K562 (cell line): ENCODE results near the gene ERGIC1. TPM values are rescaled to one million over a fixed set of nuclear protein-coding genes. Genes with fewer than 3 reads are reported as not detected.

Source experiments
- ATAC-seq: fragments of 200-7000 bp; cut with Tn5 transposase; 3 replicates; pipeline ENCODE4 v1.9.1; 2020; ENCODE audit warnings: moderate library complexity
- BruUV-seq: library from RNA; stranded (reverse); fragments of 400-500 nt; replicated peaks from 2 replicates; lab custom pipeline; 2021; lab: Mats Ljungman, UMichigan
- CTCF ChIA-PET: fragments of 300-600 bp; formaldehyde crosslinking; extraction: SDS; loops from one replicate; lab custom pipeline; 2021; ENCODE audit warnings: low intra/inter-chr PET ratio; lab: Yijun Ruan, JAX
- POLR2A ChIA-PET: fragments of 300-600, 350-650 bp; sonication (Branson Sonifier 250); formaldehyde crosslinking; extraction: SDS; loops from one replicate; lab custom pipeline; 2021; ENCODE audit warnings: antibody characterized with exemption, inconsistent platforms; lab: Yijun Ruan, JAX
- DNase-seq, 4 experiments: peaks; one replicate each; pipeline versions ENCODE4 v3.0.0 to v3.0.0-alpha.2; 2011 to 2018; ENCODE audit warnings: low spot score in 3 of 4, mixed read lengths in 3 of 4; ENCODE audit errors: extremely low read depth in 1 of 4
- FAIRE-seq: peaks from 2 replicates; lab custom pipeline; 2011; peaks lifted over from hg19 to GRCh38; lab: Jason Lieb, UNC
- H2AFZ ChIP-seq: 2 replicates; pipeline ENCODE4 v1.6.0; 2011; ENCODE audit warnings: low read depth, low read length, control low read depth, inconsistent platforms
- H3K27ac ChIP-seq: fragments of 200-600 bp; 3 replicates; pipeline ENCODE4 v1.8.0; 2011; ENCODE audit warnings: low read depth, mild to moderate bottlenecking, control low read depth, inconsistent platforms, low read length, moderate library complexity, mixed read lengths; ENCODE audit errors: extremely low read depth
- H3K27me3 ChIP-seq, 2 experiments: fragments of 300-600 bp in 1 of 2; 2 replicates in 1 of 2; 3 replicates in 1 of 2; pipeline versions ENCODE4 v1.6.0 to v1.8.0; 2011; ENCODE audit warnings: inconsistent platforms in 2 of 2, low read length in 2 of 2, mild to moderate bottlenecking in 1 of 2, mixed read lengths in 1 of 2, moderate library complexity in 1 of 2; ENCODE audit not compliant: control insufficient read depth in 2 of 2, insufficient read depth in 2 of 2
- H3K36me3 ChIP-seq: fragments of 300-600 bp; 3 replicates; pipeline ENCODE4 v1.8.0; 2011; ENCODE audit warnings: mild to moderate bottlenecking, low read length, inconsistent platforms; ENCODE audit not compliant: control insufficient read depth, insufficient read depth
- H3K4me1 ChIP-seq, 2 experiments: fragments of 200-600 bp in 1 of 2; replicated peaks in 1 of 2; 2 replicates in 1 of 2; 3 replicates in 1 of 2; pipeline versions ENCODE4 v1.5.1 to v1.8.0; 2011; ENCODE audit warnings: inconsistent platforms in 2 of 2, low read length in 2 of 2, mild to moderate bottlenecking in 1 of 2, mixed read lengths in 1 of 2, moderate library complexity in 1 of 2; ENCODE audit not compliant: control insufficient read depth in 2 of 2, insufficient read depth in 2 of 2
- H3K4me2 ChIP-seq: 2 replicates; pipeline ENCODE4 v1.6.1; 2011; ENCODE audit warnings: low read length, control low read depth, inconsistent platforms, mixed read lengths; ENCODE audit not compliant: insufficient read depth
- H3K4me3 ChIP-seq: fragments of 200-600 bp; sonication (generic), shearing (Covaris generic); 2 replicates; pipeline ENCODE4 v1.5.1; 2016; ENCODE audit warnings: control low read depth, inconsistent platforms
- H3K79me2 ChIP-seq: fragments of 200-600 bp; 3 replicates; pipeline ENCODE4 v1.8.0; 2011; ENCODE audit warnings: low read length, inconsistent platforms; ENCODE audit not compliant: control insufficient read depth, insufficient read depth
- H3K9ac ChIP-seq, 2 experiments: 2 replicates each; pipeline versions ENCODE4 v1.6.0 to v1.6.1; 2011; ENCODE audit warnings: low read depth in 2 of 2, low read length in 2 of 2, control low read depth in 1 of 2, inconsistent platforms in 1 of 2, mild to moderate bottlenecking in 1 of 2, mixed read lengths in 1 of 2; ENCODE audit not compliant: insufficient read depth in 1 of 2
- H3K9me1 ChIP-seq: one replicate; pipeline ENCODE4 v1.6.0; 2011; ENCODE audit warnings: inconsistent platforms, mild to moderate bottlenecking, low read length, moderate library complexity; ENCODE audit not compliant: control insufficient read depth, insufficient read depth
- H3K9me3 ChIP-seq: replicated peaks from 2 replicates; pipeline ENCODE4 v1.5.1; 2011; ENCODE audit warnings: low read depth, low read length, inconsistent platforms; ENCODE audit not compliant: control insufficient read depth, insufficient read depth
- H4K20me1 ChIP-seq: replicated peaks from 2 replicates; pipeline ENCODE4 v1.6.1; 2011; ENCODE audit warnings: low read length, inconsistent platforms, mixed read lengths; ENCODE audit not compliant: control insufficient read depth, insufficient read depth
- ATF3 ChIP-seq, 2 experiments: fragments of 450-650 bp in 1 of 2; sonication (generic) in 1 of 2; formaldehyde crosslinking in 1 of 2; IDR thresholded peaks in 1 of 2; conservative IDR thresholded peaks in 1 of 2; 2 replicates each; pipeline versions ENCODE4 v1.6.1 to v1.8.1; 2016 to 2023; ENCODE audit warnings: mild to moderate bottlenecking in 2 of 2, moderate library complexity in 2 of 2, inconsistent platforms in 1 of 2, missing genetic modification reagents in 1 of 2
- CXXC5 ChIP-seq: fragments of 250-450 bp; sonication (Bioruptor Pico); IDR thresholded peaks from 2 replicates; pipeline ENCODE4 v1.8.0; 2022; ENCODE audit warnings: inconsistent platforms, mild to moderate bottlenecking, moderate library complexity
- EGR1 ChIP-seq: fragments of 450-650 bp; conservative IDR thresholded peaks from 2 replicates; pipeline ENCODE4 v1.6.1; 2017; ENCODE audit warnings: mild to moderate bottlenecking
- ELF2 ChIP-seq: fragments of 250-450 bp; sonication (Bioruptor Pico); IDR thresholded peaks from 2 replicates; pipeline ENCODE4 v1.5.0; 2021; ENCODE audit warnings: mild to moderate bottlenecking
- FOS ChIP-seq: IDR thresholded peaks from 3 replicates; pipeline ENCODE4 v1.6.1; 2011; ENCODE audit not compliant: insufficient read length; ENCODE audit errors: extremely low read depth
- FOSL1 ChIP-seq: fragments of 200-800 bp; sonication (Bioruptor generic); conservative IDR thresholded peaks from 2 replicates; pipeline ENCODE4 v1.6.1; 2016; ENCODE audit warnings: missing genetic modification characterization, missing compliant biosample characterization
- JUND ChIP-seq, 2 experiments: IDR thresholded peaks; 2 replicates in 1 of 2; 3 replicates in 1 of 2; pipeline ENCODE4 v1.6.1; 2011; ENCODE audit warnings: borderline replicate concordance in 2 of 2, low read depth in 2 of 2, low read length in 2 of 2, improper control_type of control experiment in 1 of 2, missing biosample characterization in 1 of 2, missing genetic modification characterization in 1 of 2, missing genetic modification reagents in 1 of 2
- LEF1 ChIP-seq: fragments of 450-650 bp; IDR thresholded peaks from 2 replicates; pipeline ENCODE4 v1.6.1; 2016; ENCODE audit warnings: mild to moderate bottlenecking
- NFYB ChIP-seq: IDR thresholded peaks from 2 replicates; pipeline ENCODE4 v1.6.1; 2011; ENCODE audit warnings: mild to moderate bottlenecking, moderate library complexity; ENCODE audit not compliant: insufficient read length; ENCODE audit errors: extremely low read depth
- POLR3A ChIP-seq: IDR thresholded peaks from 2 replicates; pipeline ENCODE4 v1.6.1; 2011; ENCODE audit warnings: borderline replicate concordance, mild to moderate bottlenecking, moderate library complexity; ENCODE audit not compliant: insufficient read length, insufficient read depth; ENCODE audit errors: extremely low read depth
- PRDM10 ChIP-seq: fragments of 450-650 bp; IDR thresholded peaks from 2 replicates; pipeline ENCODE4 v1.6.1; 2018; ENCODE audit not compliant: partially characterized antibody
- SMARCE1 ChIP-seq: fragments of 450-650 bp; IDR thresholded peaks from 2 replicates; pipeline ENCODE4 v1.7.1; 2016; ENCODE audit warnings: mild to moderate bottlenecking
- SOX6 ChIP-seq: fragments of 450-650 bp; IDR thresholded peaks from 2 replicates; pipeline ENCODE4 v1.6.1; 2014; ENCODE audit warnings: mild to moderate bottlenecking
- TFAM ChIP-seq: fragments of 250-450 bp; sonication (Bioruptor Pico); conservative IDR thresholded peaks from 2 replicates; pipeline ENCODE4 v1.5.0; 2021; ENCODE audit warnings: mild to moderate bottlenecking, moderate library complexity
- ZBTB8A ChIP-seq: fragments of 450-650 bp; IDR thresholded peaks from 2 replicates; pipeline ENCODE4 v1.6.1; 2018; ENCODE audit warnings: mild to moderate bottlenecking, moderate library complexity; ENCODE audit not compliant: partially characterized antibody
- ZEB2 ChIP-seq: fragments of 450-650 bp; IDR thresholded peaks from 2 replicates; pipeline ENCODE4 v1.6.1; 2016
- ZNF24 ChIP-seq: fragments of 450-650 bp; IDR thresholded peaks from 2 replicates; pipeline ENCODE4 v1.6.1; 2016
- ZNF561 ChIP-seq: fragments of 450-650 bp; formaldehyde crosslinking; conservative IDR thresholded peaks from 2 replicates; pipeline ENCODE4 v1.4.0; 2020; ENCODE audit warnings: mild to moderate bottlenecking, moderate library complexity
- WGBS: fragments of 100-300 bp; shearing (Covaris generic); methylation state at CpG from one replicate; pipeline ENCODE4 v1.1.6; 2016; ENCODE audit warnings: low coverage, mixed read lengths; ENCODE audit not compliant: insufficient coverage; ENCODE audit errors: missing lambda C conversion rate; 5-methylcytosine and 5-hydroxymethylcytosine counted together
- in situ Hi-C: fragments of 300-500 bp; cut with MboI; formaldehyde crosslinking; loops from 4 replicates; pipeline ENCODE4 v1.15.0; 2018; ENCODE audit warnings: inconsistent platforms, mixed read lengths
- intact Hi-C: fragments of 100-400 bp; cut with micrococcal nuclease; formaldehyde crosslinking; loops from 2 replicates; pipeline ENCODE4 v1.14.2; 2022
- polyA plus RNA-seq, 8 experiments: library from polyadenylated mRNA; depleted of rRNA in 4 of 8; stranded (reverse) in 5 of 8; unstranded in 3 of 8; fragments of >200 nt; fragmentation: Nextera tagmentation in 2 of 8; fragmentation: Illumina TruSeq in 1 of 8; extraction: Ambion mirVana in 2 of 8; extraction: Trizol in 1 of 8; gene quantifications; 2 replicates each; pipeline versions ENCODE4 v1.2.1 to v1.2.3, GENCODE V29; 2011 to 2014; ENCODE audit warnings: inconsistent platforms in 1 of 8, missing spikeins in 1 of 8
- total RNA-seq, 7 experiments: library from RNA; depleted of rRNA in 6 of 7; stranded (reverse); fragments of >200 nt in 6 of 7; fragmentation: Illumina TruSeq in 2 of 7; extraction: Trizol in 2 of 7; gene quantifications; 2 replicates each; pipeline versions ENCODE4 v1.2.1 to v1.2.3, GENCODE V29; 2011 to 2021; ENCODE audit warnings: low replicate concordance in 1 of 7

ERGIC1 gene
- total and polyA plus RNA-seq, 9 of the 15 experiments (the other 6 are each of a cell fraction or from before 2014, with no cell fraction given): 5.5 to 68.4 (median 36.4) TPM

- no peaks in the 10 kb centered on the region for H4K20me1 ChIP-seq
- H2AFZ ChIP-seq: no peak overlapping the region
- ChIA-PET CTCF (no interaction called here), POLR2A (interaction anchor here (0.7 to 2.2 kb wide), 4 partner anchors 15 to 49 kb away, joined by 3 to 13 read pairs (median 3); partner anchors contain the start of gene DUSP1)
- H3K27ac ChIP-seq: no peak overlapping the region
- no peak overlapping the region for H3K4me2 ChIP-seq
- H3K27me3 ChIP-seq: no peaks in the 10 kb centered on the region
- FAIRE-seq: peak; percentile 80
- H3K4me1 ChIP-seq: peaks cover 6 to 23% of the 10 kb centered on the region in 2 experiments; a peak in 4 of 5 replicates
- H3K9me1 ChIP-seq: no peaks in the 10 kb centered on the region
- intact Hi-C loops: no loop called here
- H3K79me2 ChIP-seq: no peaks in the 10 kb centered on the region
- ATAC-seq: peak; percentile 84
- in situ Hi-C loops: no loop called here
- WGBS: 18% methylated on average over 5 of the region's 5 CpGs
- peak; percentile 52 to 69 (median 66) for DNase-seq
- no peak overlapping the region for H3K9ac ChIP-seq
- H3K9me3 ChIP-seq: no peaks in the 10 kb centered on the region
- BruUV-seq: no TSS peak
- H3K4me3 ChIP-seq: no peak overlapping the region
- H3K36me3 ChIP-seq: no peaks in the 10 kb centered on the region
- no peak for TF ChIP-seq ZBTB8A
- no peak for TF ChIP-seq POLR3A
- TF ChIP-seq SMARCE1: peak; percentile 74
- no peak for TF ChIP-seq CXXC5 (CRISPR knock-in tag)
- TF ChIP-seq JUND (IDR thresholded peaks at IDR 0.05; ENCODE audit: borderline replicate concordance, low read depth, low read length): peak; percentile 94
- TF ChIP-seq JUND (tag; IDR thresholded peaks at IDR 0.05; ENCODE audit: borderline replicate concordance, low read depth, low read length): peak; percentile 93; the same call in 2 of the 3 replicates
- TF ChIP-seq ZNF561 (CRISPR knock-in tag): no peak
- TF ChIP-seq LEF1: 0 out of 2 replicates have a peak, but pooled peaks have one; percentile 30
- no peak for TF ChIP-seq TFAM (CRISPR knock-in tag)
- TF ChIP-seq ATF3 (IDR thresholded peaks at IDR 0.05): peak; percentile 92
- TF ChIP-seq ATF3 (CRISPR knock-in tag; conservative IDR thresholded peaks at IDR 0.05): no peak
- TF ChIP-seq ELF2: no peak
- 0 out of 2 replicates have a peak, but pooled peaks have one; percentile 10 for TF ChIP-seq SOX6
- peak; percentile 93 for TF ChIP-seq EGR1
- peak; percentile 27; the same call in 1 of the 2 replicates for TF ChIP-seq ZEB2
- TF ChIP-seq FOSL1: peak; percentile 90
- TF ChIP-seq PRDM10: peak; percentile 82
- no peak for TF ChIP-seq ZNF24
- TF ChIP-seq FOS: peak; percentile 17
- TF ChIP-seq NFYB: peak; percentile 43
These were observed 17.0 kb upstream of the ERGIC1 start for GRCh38 chr5:172816925-172817562.
